Raji (cell line): ENCODE results near the gene IGFLR1.

Experiments used
- POLR2A ChIP-seq: IDR thresholded peaks from 2 replicates; pipeline ENCODE4 v1.6.1; 2011; ENCODE audit warnings: low read depth, low read length, control low read depth; ENCODE audit not compliant: insufficient read depth

IGFLR1 gene

GRCh38 chr19:35782589-35782988, 40.3 kb upstream of the IGFLR1 start:
- no peak for TF ChIP-seq POLR2A

GRCh38 chr19:35781650-35782049, 39.4 kb upstream of the IGFLR1 start:
- TF ChIP-seq POLR2A = no peak

GRCh38 chr19:35780717-35781116, 38.5 kb upstream of the IGFLR1 start:
- no peak for TF ChIP-seq POLR2A

GRCh38 chr19:35780058-35780457, 37.8 kb upstream of the IGFLR1 start:
- TF ChIP-seq POLR2A = no peak

GRCh38 chr19:35779033-35779432, 36.8 kb upstream of the IGFLR1 start:
- no peak for TF ChIP-seq POLR2A

GRCh38 chr19:35777961-35778360, 35.7 kb upstream of the IGFLR1 start:
- no peak for TF ChIP-seq POLR2A

- TF ChIP-seq POLR2A = no peak
Measured at GRCh38 chr19:35777086-35777841, 35.0 kb upstream of the IGFLR1 start.

- no peak for TF ChIP-seq POLR2A
Measured at GRCh38 chr19:35776102-35776788, 34.0 kb upstream of the IGFLR1 start.

GRCh38 chr19:35775298-35776101, 33.2 kb upstream of the IGFLR1 start, which contains the start of gene ARHGAP33:
ARHGAP33 (plus strand) TSS chr19:35775564; CDS start chr19:35775659, 95 bp downstream.
- TF ChIP-seq POLR2A = peak; percentile 61

- TF ChIP-seq POLR2A = no peak
Measured at GRCh38 chr19:35775046-35775297, 32.7 kb upstream of the IGFLR1 start.

- TF ChIP-seq POLR2A = no peak
Measured at GRCh38 chr19:35774274-35775045, 32.2 kb upstream of the IGFLR1 start.

- TF ChIP-seq POLR2A = no peak
Measured at GRCh38 chr19:35773020-35773806, 31.0 kb upstream of the IGFLR1 start.

- no peak for TF ChIP-seq POLR2A
Measured at GRCh38 chr19:35768082-35768421, 25.8 kb upstream of the IGFLR1 start.

GRCh38 chr19:35767288-35768081, 25.2 kb upstream of the IGFLR1 start:
- TF ChIP-seq POLR2A = no peak
